Spinal cord (tissue), 10 donors: ENCODE data around the gene FBXO11. TPM values are rescaled to one million over a fixed set of nuclear protein-coding genes. Genes with fewer than 3 reads are reported as not detected.

Source experiments
- DNase-seq, 6 donors: peaks; one replicate each; pipeline versions ENCODE4 v3.0.0 to v3.0.0-alpha.2; 2013 to 2015; ENCODE audit warnings: low spot score in 6 of 6, low read depth in 4 of 6
- H3K27ac ChIP-seq: one replicate; pipeline ENCODE4 v1.5.1; 2013; ENCODE audit warnings: low read depth, low read length, control low read depth
- H3K27me3 ChIP-seq: one replicate; pipeline ENCODE4 v1.6.1; 2013; ENCODE audit warnings: low read length; ENCODE audit not compliant: control insufficient read depth, insufficient read depth
- H3K36me3 ChIP-seq: one replicate; pipeline ENCODE4 v1.6.1; 2013; ENCODE audit warnings: low read length; ENCODE audit not compliant: control insufficient read depth, insufficient read depth
- H3K4me1 ChIP-seq: one replicate; pipeline ENCODE4 v1.6.1; 2013; ENCODE audit warnings: low read length; ENCODE audit not compliant: control insufficient read depth, insufficient read depth
- H3K4me3 ChIP-seq: one replicate; pipeline ENCODE4 v1.5.1; 2013; ENCODE audit warnings: low read depth, low read length, control low read depth
- H3K9me3 ChIP-seq: one replicate; pipeline ENCODE4 v1.6.1; 2013; ENCODE audit warnings: low read length; ENCODE audit not compliant: control insufficient read depth, insufficient read depth
- WGBS: methylation state at CpG from one replicate; pipeline ENCODE4 v1.1.5; 2013; ENCODE audit warnings: missing lambda C conversion rate; ENCODE audit not compliant: insufficient coverage; 5-methylcytosine and 5-hydroxymethylcytosine counted together
- polyA plus RNA-seq, 2 donors: library from polyadenylated mRNA; unstranded; fragments of 120-200 nt; gene quantifications; one replicate each; pipeline ENCODE4 v1.2.1, GENCODE V29; 2013; ENCODE audit not compliant: insufficient read length in 2 of 2
- small RNA-seq: library from RNA; depleted of rRNA; stranded (forward); fragments of <200 nt; gene quantifications from one replicate; pipeline ENCODE3, GENCODE V24; 2014; ENCODE audit warnings: low replicate concordance
- total RNA-seq, 2 donors: library from RNA; depleted of rRNA in 1 of 2; stranded (reverse); fragments of 120-200 nt in 1 of 2; fragments of >200 nt in 1 of 2; gene quantifications; one replicate each; pipeline versions ENCODE4 v1.2.3 to v1.2.4, GENCODE V29; 2013 to 2014
- donor health status: healthy.

The FBXO11 gene
- total and polyA plus RNA-seq, 4 donors, result 59.6 to 170 (median 94.6) TPM

DNA sequence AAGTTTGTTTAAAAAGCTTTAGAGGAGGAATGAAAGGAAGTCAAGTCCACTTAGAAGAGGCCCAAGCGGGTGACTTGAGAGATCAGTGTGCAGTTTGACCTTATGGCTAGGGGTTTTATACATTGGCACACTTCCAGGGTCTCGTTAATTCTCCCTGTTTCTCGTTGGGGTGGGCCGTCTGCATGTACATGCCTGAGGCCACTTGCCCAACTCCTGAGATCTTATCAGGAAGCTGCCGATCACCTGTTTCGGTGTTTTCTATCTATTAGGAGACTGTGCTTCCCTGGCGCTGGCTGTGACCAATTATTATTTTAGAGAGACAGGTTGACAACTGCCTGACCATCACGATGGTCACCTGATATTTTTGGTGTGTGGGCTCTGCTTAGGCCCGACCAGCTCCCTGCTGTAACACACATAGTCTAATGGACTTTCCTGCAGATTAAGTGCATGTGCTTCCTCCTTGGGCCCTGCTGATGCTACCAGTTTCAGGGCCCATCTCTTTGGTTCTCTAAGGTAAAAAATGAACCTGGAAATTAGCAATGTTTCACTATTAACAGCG lies 154.4 kb downstream of the FBXO11 start:
- H3K36me3 ChIP-seq, result no peaks in the 10 kb centered on the region
- 80% methylated on average over 8 of the region's 10 CpGs for WGBS
- H3K4me1 ChIP-seq, result peaks cover 12% of the 10 kb centered on the region
- H3K9me3 ChIP-seq, result no peaks in the 10 kb centered on the region
- H3K27ac ChIP-seq, result peak overlapping the region; percentile 29
- no peak overlapping the region for H3K4me3 ChIP-seq
- H3K27me3 ChIP-seq, result no peaks in the 10 kb centered on the region
- no peak for DNase-seq

DNA sequence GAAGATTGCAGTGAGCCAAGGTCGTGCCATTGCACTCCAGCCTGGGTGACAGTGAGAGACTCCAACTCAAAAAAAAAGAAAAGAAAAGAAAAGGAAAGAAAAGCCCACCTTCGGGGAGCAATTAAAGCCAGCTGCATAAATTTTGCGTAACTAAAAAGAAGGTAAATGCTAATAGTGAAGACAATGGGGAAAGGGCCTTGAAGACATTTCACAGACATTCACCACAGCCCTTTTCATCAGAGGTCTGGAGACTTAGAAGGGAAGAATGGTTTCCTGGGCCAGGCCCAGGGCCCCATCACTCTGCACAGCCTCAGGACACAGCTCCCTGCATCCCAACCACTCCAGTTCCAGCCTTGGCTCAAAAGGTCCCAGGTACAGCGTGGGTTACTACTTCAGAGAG lies 158.4 kb downstream of the FBXO11 start:
- WGBS, result 83% methylated on average over 2 of the region's 4 CpGs
- DNase-seq, result no peak
- H3K27me3 ChIP-seq, result no peaks in the 10 kb centered on the region
- H3K4me3 ChIP-seq, result no peak overlapping the region
- H3K36me3 ChIP-seq, result no peaks in the 10 kb centered on the region
- H3K27ac ChIP-seq, result no peak overlapping the region
- no peaks in the 10 kb centered on the region for H3K9me3 ChIP-seq
- peaks cover 6% of the 10 kb centered on the region for H3K4me1 ChIP-seq

DNA sequence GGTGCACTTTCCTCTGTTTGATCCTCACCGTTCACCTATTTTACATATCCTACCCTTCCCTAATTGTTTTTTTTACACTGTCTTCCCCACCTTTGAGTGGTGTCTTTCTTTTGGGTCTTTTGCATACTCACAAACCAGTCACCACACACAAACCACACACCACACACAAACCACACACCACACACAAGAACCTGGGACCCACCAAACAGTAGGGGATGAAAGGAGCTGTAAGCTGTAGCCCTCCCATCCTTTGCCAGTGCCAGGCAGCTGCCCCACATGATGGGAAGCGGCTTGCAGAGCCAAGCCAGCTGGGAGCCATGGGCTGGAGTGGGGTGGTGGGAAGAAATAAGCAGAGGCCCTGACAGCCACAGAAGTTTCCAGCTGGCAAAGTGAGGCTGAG lies 162.2 kb downstream of the FBXO11 start:
- H3K27ac ChIP-seq, result no peak overlapping the region
- H3K4me3 ChIP-seq, result no peak overlapping the region
- H3K27me3 ChIP-seq, result no peaks in the 10 kb centered on the region
- 83% methylated on average over 1 of the region's 2 CpGs for WGBS
- DNase-seq, result no peak
- H3K9me3 ChIP-seq, result no peaks in the 10 kb centered on the region
- no peaks in the 10 kb centered on the region for H3K4me1 ChIP-seq
- no peaks in the 10 kb centered on the region for H3K36me3 ChIP-seq

DNA sequence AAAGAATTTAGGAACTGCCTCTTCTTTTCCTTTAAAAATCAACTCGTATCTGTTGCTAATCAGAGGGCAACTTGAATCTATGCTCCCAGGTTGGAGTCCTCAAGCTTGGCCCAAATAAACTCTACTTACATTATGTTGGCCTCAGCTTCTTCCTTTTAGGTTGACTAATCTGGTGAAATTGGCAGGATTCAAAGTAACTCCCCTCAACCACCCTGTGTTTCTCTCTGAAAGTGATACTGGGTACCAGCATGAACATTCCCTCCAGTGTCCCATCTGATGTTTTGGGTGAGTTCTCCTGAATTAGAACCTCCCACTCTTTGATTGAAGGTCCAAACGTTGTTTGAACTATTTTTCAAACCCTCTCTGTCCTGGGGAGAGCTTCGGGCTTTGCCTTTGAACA lies 164.7 kb downstream of the FBXO11 start:
- H3K4me3 ChIP-seq, result no peak overlapping the region
- WGBS, result 71% methylated on average over 2 of the region's 3 CpGs
- DNase-seq, result no peak
- no peaks in the 10 kb centered on the region for H3K9me3 ChIP-seq
- no peaks in the 10 kb centered on the region for H3K36me3 ChIP-seq
- H3K4me1 ChIP-seq, result no peaks in the 10 kb centered on the region
- H3K27ac ChIP-seq, result no peak overlapping the region
- H3K27me3 ChIP-seq, result no peaks in the 10 kb centered on the region

DNA sequence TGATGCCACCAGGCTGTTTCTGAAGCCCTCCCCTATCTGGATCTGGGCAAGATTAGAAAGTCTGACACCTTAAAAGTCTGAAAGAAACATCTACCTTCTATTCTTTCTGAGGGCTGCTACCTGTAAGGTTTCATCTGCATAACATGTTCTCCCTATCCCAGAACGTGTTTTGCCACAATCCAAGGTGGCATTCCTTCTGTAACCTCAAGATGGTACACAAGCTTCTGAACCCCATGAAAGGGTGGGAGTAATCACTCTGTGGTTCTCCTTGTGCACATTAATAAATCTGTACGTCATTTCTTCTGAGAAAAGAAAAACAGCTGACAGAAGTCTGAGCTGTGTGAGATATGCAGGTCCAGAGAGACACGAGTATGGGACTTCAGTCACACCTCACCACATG lies 165.2 kb downstream of the FBXO11 start:
- Histone ChIP-seq H3K27ac (no peak overlapping the region), H3K4me1 (no peaks in the 10 kb centered on the region), H3K27me3 (no peaks in the 10 kb centered on the region), H3K36me3 (no peaks in the 10 kb centered on the region), H3K4me3 (no peak overlapping the region), H3K9me3 (no peaks in the 10 kb centered on the region)
- WGBS, result 80% methylated on average over 1 of the region's 3 CpGs
- DNase-seq, result no peak

Small RNAs within 50 kb of the gene (small RNA-seq; reads per million reads assigned to genes)
- gene RF00026 (not detected), gene RPL36AP15 (not detected)

Other genes starting within 250 kb of the FBXO11 start
- 10 to 100 TPM; 56.6 to 67.9 TPM for gene MSH6, start 123.4 kb downstream of the FBXO11 start, total RNA-seq
- 10 to 100 TPM; 40.0 to 52.9 TPM for gene MSH6, start 123.4 kb downstream of the FBXO11 start, polyA plus RNA-seq